Gastroesophageal sphincter (tissue), 4 donors: ENCODE measurements around the gene C2orf66. TPM values are rescaled to one million over a fixed set of nuclear protein-coding genes. Genes with fewer than 3 reads are reported as not detected.
A peak's percentile ranks its signal among the peaks of the same experiment; 100 is the strongest.

Experiments
- ATAC-seq: fragments of 150-250 bp; one replicate; pipeline ENCODE4 v1.9.1; 2016; ENCODE audit warnings: mild to moderate bottlenecking, moderate library complexity
- H3K27ac ChIP-seq, 4 donors: fragments of 200-600 bp; sonication (generic) in 3 of 4; 1 replicate in 3 of 4; 2 replicates in 1 of 4; pipeline ENCODE4 v1.5.1; 2016 to 2019
- H3K27me3 ChIP-seq: fragments of 200-600 bp; sonication (generic); one replicate; pipeline ENCODE4 v1.5.1; 2019
- H3K36me3 ChIP-seq, 2 donors: fragments of 200-600 bp; sonication (generic); one replicate each; pipeline ENCODE4 v1.5.1; 2019; ENCODE audit warnings: control low read depth in 1 of 2
- H3K4me1 ChIP-seq, 3 donors: fragments of 200-600 bp; sonication (generic); 1 replicate in 2 of 3; 2 replicates in 1 of 3; pipeline ENCODE4 v1.5.1; 2016 to 2019; ENCODE audit warnings: control low read depth in 2 of 3
- H3K4me3 ChIP-seq, 2 donors: fragments of 200-600 bp; sonication (generic); one replicate each; pipeline ENCODE4 v1.5.1; 2019; ENCODE audit warnings: mild to moderate bottlenecking in 1 of 2, moderate library complexity in 1 of 2
- H3K9me3 ChIP-seq, 3 donors: fragments of 200-600 bp; sonication (generic); one replicate each; pipeline ENCODE4 v1.5.1; 2017 to 2019; ENCODE audit warnings: control low read depth in 2 of 3
- EP300 ChIP-seq: sonication (generic); formaldehyde crosslinking; IDR thresholded peaks from one replicate; pipeline ENCODE4 v1.6.1; 2017; ENCODE audit warnings: antibody characterized with exemption, mild to moderate bottlenecking
- POLR2A ChIP-seq, 2 donors: fragments of 450-650 bp; IDR thresholded peaks; one replicate each; pipeline ENCODE4 v1.6.1; 2017; ENCODE audit warnings: antibody characterized with exemption in 2 of 2, mild to moderate bottlenecking in 2 of 2, moderate library complexity in 1 of 2
- POLR2AphosphoS5 ChIP-seq: sonication (generic); formaldehyde crosslinking; IDR thresholded peaks from one replicate; pipeline ENCODE4 v1.6.1; 2017; ENCODE audit warnings: antibody characterized with exemption
- WGBS, 2 donors: methylation state at CpG; one replicate each; pipeline ENCODE4 v1.1.5; 2018; ENCODE audit warnings: low coverage in 1 of 2; 5-methylcytosine and 5-hydroxymethylcytosine counted together
- total RNA-seq, 4 donors: library from RNA; depleted of rRNA; stranded (reverse); fragments of >200 nt; gene quantifications; one replicate each; pipeline ENCODE4 v1.1.0, GENCODE V29; 2016
- TF ChIP-seq, protein P1 (sequence below), 4 experiments: fragments of 200-600 bp in 2 of 4; fragments of 450-650 bp in 2 of 4; sonication (generic) in 1 of 4; IDR thresholded peaks; one replicate each; pipeline ENCODE4 v1.5.1; 2017 to 2019; ENCODE audit warnings: antibody characterized with exemption in 4 of 4, mild to moderate bottlenecking in 2 of 4, moderate library complexity in 2 of 4

Gene C2orf66
- total RNA-seq, 4 donors from 2014 or later: 0.13 TPM; not detected in 3

DNA sequence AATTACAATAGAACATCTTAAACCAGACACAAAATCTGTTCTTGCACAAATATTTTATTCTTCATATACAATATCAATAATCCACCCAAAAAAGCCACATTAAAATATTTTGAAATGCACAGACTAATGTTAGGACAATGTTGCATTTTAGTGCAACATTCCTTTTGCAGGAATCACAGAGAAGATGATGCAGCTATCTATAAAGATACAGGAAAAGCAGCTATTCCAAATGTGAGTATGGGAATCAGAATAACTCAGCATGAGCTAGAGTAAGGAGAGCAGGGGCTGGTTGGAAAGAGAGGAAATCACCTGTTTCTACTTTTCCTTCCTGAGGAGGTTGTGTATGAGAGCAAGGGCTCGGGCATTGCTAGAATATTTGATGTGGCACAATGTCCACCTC is 4.8 kb downstream of the C2orf66 start:
- H3K27ac ChIP-seq: no peak overlapping the region
- no peaks in the 10 kb centered on the region for H3K9me3 ChIP-seq
- TF ChIP-seq POLR2A (IDR thresholded peaks at IDR 0.05) (no peak), POLR2AphosphoS5 (no peak), EP300 (no peak)
- TF ChIP-seq, protein P1, sequence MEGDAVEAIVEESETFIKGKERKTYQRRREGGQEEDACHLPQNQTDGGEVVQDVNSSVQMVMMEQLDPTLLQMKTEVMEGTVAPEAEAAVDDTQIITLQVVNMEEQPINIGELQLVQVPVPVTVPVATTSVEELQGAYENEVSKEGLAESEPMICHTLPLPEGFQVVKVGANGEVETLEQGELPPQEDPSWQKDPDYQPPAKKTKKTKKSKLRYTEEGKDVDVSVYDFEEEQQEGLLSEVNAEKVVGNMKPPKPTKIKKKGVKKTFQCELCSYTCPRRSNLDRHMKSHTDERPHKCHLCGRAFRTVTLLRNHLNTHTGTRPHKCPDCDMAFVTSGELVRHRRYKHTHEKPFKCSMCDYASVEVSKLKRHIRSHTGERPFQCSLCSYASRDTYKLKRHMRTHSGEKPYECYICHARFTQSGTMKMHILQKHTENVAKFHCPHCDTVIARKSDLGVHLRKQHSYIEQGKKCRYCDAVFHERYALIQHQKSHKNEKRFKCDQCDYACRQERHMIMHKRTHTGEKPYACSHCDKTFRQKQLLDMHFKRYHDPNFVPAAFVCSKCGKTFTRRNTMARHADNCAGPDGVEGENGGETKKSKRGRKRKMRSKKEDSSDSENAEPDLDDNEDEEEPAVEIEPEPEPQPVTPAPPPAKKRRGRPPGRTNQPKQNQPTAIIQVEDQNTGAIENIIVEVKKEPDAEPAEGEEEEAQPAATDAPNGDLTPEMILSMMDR (IDR thresholded peaks at IDR 0.05): no peak
- H3K36me3 ChIP-seq: no peaks in the 10 kb centered on the region
- no peak overlapping the region for H3K4me3 ChIP-seq
- peaks cover 22% of the 10 kb centered on the region for H3K27me3 ChIP-seq
- ATAC-seq: no peak
- peaks cover 0 to 6% (median 0%) of the 10 kb centered on the region in 3 donors for H3K4me1 ChIP-seq
- WGBS, 2 donors: 36 to 50% methylated on average over 1 of the region's 1 CpG

DNA sequence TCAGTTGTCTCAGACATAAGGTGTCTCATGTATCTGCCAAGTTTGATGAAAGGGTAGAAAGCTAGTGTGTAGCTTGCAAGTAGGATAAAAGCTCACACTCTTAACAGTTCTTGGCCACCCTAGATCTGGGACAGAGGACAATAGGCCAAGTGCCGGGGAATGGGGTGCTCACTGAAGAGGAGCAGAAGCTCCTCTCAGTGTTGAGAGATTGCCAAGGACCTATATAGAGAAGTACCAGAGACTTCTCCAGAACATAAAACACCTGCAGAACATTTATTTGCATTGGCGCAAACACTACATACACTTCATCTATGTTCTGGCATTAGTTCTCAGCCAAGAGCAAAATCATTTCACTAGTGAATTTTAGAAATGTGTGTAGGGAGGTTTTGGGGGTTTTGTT is 6.8 kb downstream of the C2orf66 start:
- H3K9me3 ChIP-seq: no peaks in the 10 kb centered on the region
- no peak for ATAC-seq
- 58 to 62% methylated on average over 2 of the region's 2 CpGs for WGBS, 2 donors
- peaks cover 0 to 22% (median 6%) of the 10 kb centered on the region in 3 donors for H3K4me1 ChIP-seq
- no peak overlapping the region for H3K4me3 ChIP-seq
- TF ChIP-seq POLR2AphosphoS5 (no peak), POLR2A (IDR thresholded peaks at IDR 0.05) (no peak), EP300 (no peak)
- TF ChIP-seq, protein P1 (IDR thresholded peaks at IDR 0.05): no peak
- no peak overlapping the region for H3K27ac ChIP-seq
- peaks cover 22% of the 10 kb centered on the region for H3K27me3 ChIP-seq
- H3K36me3 ChIP-seq: peaks cover 0 to 3% of the 10 kb centered on the region in 2 donors

DNA sequence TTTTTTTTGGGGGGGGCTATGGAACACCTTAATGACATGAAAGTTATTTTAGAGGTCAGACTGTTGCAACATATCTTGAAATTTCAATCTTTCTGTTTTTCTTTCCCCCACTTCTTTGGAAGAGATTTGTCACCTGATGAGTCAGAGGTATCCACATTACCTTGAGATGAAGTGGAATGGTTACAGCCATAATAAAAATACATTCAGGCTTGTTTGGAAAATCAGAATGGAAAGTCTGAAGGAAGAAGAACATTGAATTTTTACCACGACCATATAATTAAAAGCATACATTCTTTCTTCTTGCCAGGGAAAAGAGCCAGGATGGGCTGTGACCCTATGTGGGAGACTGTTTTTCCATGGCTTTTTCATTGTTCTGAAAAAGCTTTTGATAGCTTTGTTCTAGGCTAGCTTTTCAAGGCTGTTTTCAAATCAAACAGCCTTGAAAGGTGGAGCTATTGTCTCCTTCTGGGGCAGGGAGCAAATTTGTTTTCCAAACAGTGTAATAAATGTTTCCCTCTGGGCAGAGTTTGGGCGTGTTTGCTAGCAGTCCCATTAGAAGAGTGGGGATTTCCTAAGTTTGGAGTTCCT is 7.4 kb downstream of the C2orf66 start:
- H3K9me3 ChIP-seq: no peaks in the 10 kb centered on the region
- H3K27me3 ChIP-seq: peaks cover 22% of the 10 kb centered on the region
- no peak overlapping the region for H3K27ac ChIP-seq
- TF ChIP-seq EP300 (no peak), POLR2A (IDR thresholded peaks at IDR 0.05) (no peak), POLR2AphosphoS5 (no peak)
- TF ChIP-seq, protein P1 (IDR thresholded peaks at IDR 0.05): no peak
- ATAC-seq: no peak
- peaks cover 0 to 9% of the 10 kb centered on the region in 2 donors for H3K36me3 ChIP-seq
- 11 to 14% methylated on average over 1 to 2 of the region's 2 CpGs for WGBS, 2 donors
- H3K4me3 ChIP-seq: no peak overlapping the region
- peaks cover 0 to 29% (median 6%) of the 10 kb centered on the region in 3 donors for H3K4me1 ChIP-seq

DNA sequence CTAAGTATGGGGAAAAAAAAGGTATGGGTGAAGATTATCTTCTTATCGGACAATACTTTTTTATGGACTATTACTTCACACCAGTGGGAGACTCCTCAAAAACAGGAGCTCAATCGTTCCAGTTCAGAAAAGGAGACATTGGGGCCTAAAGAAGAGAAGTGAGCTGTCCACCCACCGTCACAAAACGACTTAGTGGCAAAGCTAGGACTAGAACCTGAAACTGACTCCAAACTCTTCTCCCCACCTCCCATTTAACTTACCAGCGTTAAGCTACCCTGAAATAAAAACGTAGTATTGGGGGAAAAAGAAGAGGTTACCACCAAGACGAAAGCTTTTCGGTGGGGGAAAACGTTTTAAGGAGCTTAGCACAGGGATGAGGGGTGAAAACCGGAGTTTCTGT is 10.2 kb downstream of the C2orf66 start:
- no peak for ATAC-seq
- 6 to 10% methylated on average over 7 to 10 of the region's 10 CpGs for WGBS, 2 donors
- Histone ChIP-seq H3K27ac (peak overlapping the region; percentile 29 to 84 (median 71)), H3K27me3 (peaks cover 22% of the 10 kb centered on the region), H3K36me3 (peaks cover 0 to 37% of the 10 kb centered on the region in 2 donors), H3K9me3 (no peaks in the 10 kb centered on the region), H3K4me1 (peaks cover 0 to 41% (median 6%) of the 10 kb centered on the region in 3 donors), H3K4me3 (peak overlapping the region; percentile 58 to 68)
- TF ChIP-seq POLR2A (IDR thresholded peaks at IDR 0.05): no peak

DNA sequence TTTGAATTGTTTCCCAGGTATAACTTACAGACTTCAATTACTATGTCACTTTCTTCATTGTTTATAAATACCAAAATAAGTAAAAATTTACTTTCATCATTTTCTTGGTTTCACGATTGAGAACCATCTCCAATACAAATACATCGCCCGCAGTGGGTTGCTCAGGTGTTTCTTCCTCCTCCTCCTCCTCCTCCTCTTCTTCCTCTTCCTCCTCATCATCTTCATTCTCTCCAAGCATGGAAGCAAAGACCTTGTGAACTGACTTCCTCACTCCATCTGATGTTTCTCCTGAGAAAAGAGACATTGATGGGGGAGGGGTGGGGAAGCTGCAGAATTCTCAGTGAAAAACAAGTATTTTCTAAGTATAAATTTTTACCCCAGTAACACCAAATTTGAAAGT is 16.3 kb downstream of the C2orf66 start:
- WGBS, 2 donors: 87 to 100% methylated on average over 1 to 3 of the region's 3 CpGs
- TF ChIP-seq POLR2A (IDR thresholded peaks at IDR 0.05) (no peak), POLR2AphosphoS5 (no peak)
- Histone ChIP-seq H3K4me1 (peaks cover 0 to 23% (median 0%) of the 10 kb centered on the region in 3 donors), H3K4me3 (no peak overlapping the region), H3K27me3 (no peaks in the 10 kb centered on the region), H3K27ac (no peak overlapping the region), H3K36me3 (peaks cover 5 to 98% of the 10 kb centered on the region in 2 donors), H3K9me3 (no peaks in the 10 kb centered on the region)
- ATAC-seq: no peak

DNA sequence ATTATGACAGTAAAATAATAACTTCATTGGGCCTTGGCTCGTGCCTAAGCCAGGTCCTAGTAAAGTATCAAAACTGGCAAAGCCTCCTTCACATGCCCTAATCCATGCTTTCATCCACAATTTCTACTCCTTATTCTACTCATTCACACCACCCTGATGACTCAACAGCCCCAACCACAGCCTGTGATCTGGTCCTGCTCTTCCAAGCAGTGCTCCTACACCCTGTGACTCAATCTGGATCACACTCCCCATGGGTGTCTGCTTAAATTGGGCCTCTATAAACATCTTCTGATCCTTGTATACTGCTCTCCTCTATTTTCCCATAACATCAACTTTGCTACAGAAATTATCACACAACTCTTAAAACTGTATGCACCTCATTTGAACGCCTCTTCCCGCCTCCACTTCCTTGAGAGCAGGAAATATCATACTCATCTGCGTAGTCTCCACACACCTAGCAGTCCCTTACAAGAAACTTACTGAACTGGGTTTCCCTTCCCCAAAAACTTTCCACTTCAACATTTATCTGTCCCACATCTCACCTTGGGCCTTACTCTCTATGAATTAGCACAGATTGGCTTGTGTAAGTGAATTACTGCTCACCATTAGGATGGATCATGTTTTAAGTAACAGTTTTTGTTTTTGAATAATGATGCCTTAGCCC is 25.6 kb downstream of the C2orf66 start:
- TF ChIP-seq POLR2AphosphoS5: no peak
- TF ChIP-seq, protein P1 (IDR thresholded peaks at IDR 0.05): no peak
- TF ChIP-seq POLR2A (IDR thresholded peaks at IDR 0.05): no peak
- TF ChIP-seq EP300: no peak
- no peaks in the 10 kb centered on the region for H3K27me3 ChIP-seq
- H3K27ac ChIP-seq: no peak overlapping the region
- H3K4me3 ChIP-seq: no peak overlapping the region
- no peaks in the 10 kb centered on the region for H3K4me1 ChIP-seq
- 90 to 93% methylated on average over 4 of the region's 4 CpGs for WGBS, 2 donors
- peaks cover 10 to 98% of the 10 kb centered on the region in 2 donors for H3K36me3 ChIP-seq
- H3K9me3 ChIP-seq: no peaks in the 10 kb centered on the region
- no peak for ATAC-seq
